BE2C (cell line): ENCODE results near the gene KRTDAP.

ENCODE experiments used
- DNase-seq: peaks from one replicate; pipeline ENCODE4 v3.0.0-alpha.2; 2020
- H3K27me3 ChIP-seq: fragments of 250-450 bp; sonication (Bioruptor Pico); 2 replicates; pipeline ENCODE4 v1.5.1; 2020; ENCODE audit warnings: mild to moderate bottlenecking
- H3K36me3 ChIP-seq: fragments of 250-450 bp; sonication (Bioruptor Pico); 2 replicates; pipeline ENCODE4 v1.5.1; 2020; ENCODE audit warnings: mild to moderate bottlenecking
- H3K4me1 ChIP-seq: fragments of 250-450 bp; sonication (Bioruptor Pico); 2 replicates; pipeline ENCODE4 v1.5.1; 2020
- H3K4me3 ChIP-seq: 2 replicates; pipeline ENCODE4 v1.5.1; 2011; ENCODE audit warnings: low read depth, low read length
- H3K9me3 ChIP-seq: fragments of 250-450 bp; sonication (Bioruptor Pico); 2 replicates; pipeline ENCODE4 v1.5.1; 2020
- CTCF ChIP-seq: IDR thresholded peaks from 2 replicates; pipeline ENCODE4 v1.5.1; 2012; ENCODE audit warnings: mild to moderate bottlenecking, low read depth, low read length

The KRTDAP gene

GRCh38 chr19:35502751-35503150, 12.5 kb upstream of the KRTDAP start:
- Histone ChIP-seq H3K36me3 (no peaks in the 10 kb centered on the region), H3K27me3 (peaks cover 37% of the 10 kb centered on the region), H3K9me3 (no peaks in the 10 kb centered on the region), H3K4me3 (no peak overlapping the region), H3K4me1 (no peaks in the 10 kb centered on the region)
- DNase-seq: no peak
- TF ChIP-seq CTCF: no peak

- Histone ChIP-seq H3K4me3 (no peak overlapping the region), H3K27me3 (peaks cover 27% of the 10 kb centered on the region), H3K9me3 (no peaks in the 10 kb centered on the region), H3K36me3 (no peaks in the 10 kb centered on the region), H3K4me1 (no peaks in the 10 kb centered on the region)
- no peak for TF ChIP-seq CTCF
- no peak for DNase-seq
Measured at GRCh38 chr19:35501684-35502083, 11.4 kb upstream of the KRTDAP start.

GRCh38 chr19:35500611-35501010, 10.3 kb upstream of the KRTDAP start:
- TF ChIP-seq CTCF: no peak
- H3K4me1 ChIP-seq: peaks cover under 1% of the 10 kb centered on the region; the same call in 1 of the 2 replicates
- DNase-seq: no peak
- H3K9me3 ChIP-seq: no peaks in the 10 kb centered on the region
- no peak overlapping the region for H3K4me3 ChIP-seq
- no peaks in the 10 kb centered on the region for H3K36me3 ChIP-seq
- H3K27me3 ChIP-seq: peaks cover 16% of the 10 kb centered on the region

- H3K4me1 ChIP-seq: peaks cover 3% of the 10 kb centered on the region; the same call in 1 of the 2 replicates
- H3K36me3 ChIP-seq: no peaks in the 10 kb centered on the region
- DNase-seq: no peak
- H3K9me3 ChIP-seq: no peaks in the 10 kb centered on the region
- TF ChIP-seq CTCF: no peak
- H3K27me3 ChIP-seq: peaks cover 6% of the 10 kb centered on the region; the same call in 1 of the 2 replicates
- no peak overlapping the region for H3K4me3 ChIP-seq
Measured at GRCh38 chr19:35498984-35499527, 8.8 kb upstream of the KRTDAP start.

- H3K4me3 ChIP-seq: no peak overlapping the region
- no peaks in the 10 kb centered on the region for H3K9me3 ChIP-seq
- DNase-seq: no peak
- no peak for TF ChIP-seq CTCF
- H3K4me1 ChIP-seq: peaks cover 3% of the 10 kb centered on the region; the same call in 1 of the 2 replicates
- no peaks in the 10 kb centered on the region for H3K27me3 ChIP-seq
- H3K36me3 ChIP-seq: no peaks in the 10 kb centered on the region
Measured at GRCh38 chr19:35498220-35498619, 8.0 kb upstream of the KRTDAP start.

- Histone ChIP-seq H3K9me3 (no peaks in the 10 kb centered on the region), H3K4me1 (peaks cover 3% of the 10 kb centered on the region; the same call in 1 of the 2 replicates), H3K36me3 (no peaks in the 10 kb centered on the region), H3K4me3 (no peak overlapping the region), H3K27me3 (no peaks in the 10 kb centered on the region)
- DNase-seq: no peak
- no peak for TF ChIP-seq CTCF
Measured at GRCh38 chr19:35497406-35497805, 7.1 kb upstream of the KRTDAP start.
